GM12872 (cell line): ENCODE results near the gene CCNL2.

Experiments used
- CTCF ChIP-seq: IDR thresholded peaks from 3 replicates; pipeline ENCODE4 v1.5.1; 2011; ENCODE audit warnings: low read depth, mild to moderate bottlenecking, low read length, moderate library complexity; ENCODE audit not compliant: insufficient read depth

CCNL2 gene

GRCh38 chr1:1406821-1407635 lies 7.9 kb upstream of the CCNL2 start, which contains the start of gene MRPL20:
Gene MRPL20 (minus strand): TSS chr1:1407293. CDS start chr1:1407217, 76 bp downstream.
- no peak for TF ChIP-seq CTCF

- TF ChIP-seq CTCF = no peak
Observed at GRCh38 chr1:1406101-1406820, 7.1 kb upstream of the CCNL2 start.

GRCh38 chr1:1403653-1404052 lies 4.5 kb upstream of the CCNL2 start:
- TF ChIP-seq CTCF = no peak

GRCh38 chr1:1402072-1402900 lies 3.2 kb upstream of the CCNL2 start:
- TF ChIP-seq CTCF = peak; percentile 69

GRCh38 chr1:1401457-1402010 lies 2.4 kb upstream of the CCNL2 start:
- no peak for TF ChIP-seq CTCF

- TF ChIP-seq CTCF = no peak
Observed at GRCh38 chr1:1400576-1401456, 1.7 kb upstream of the CCNL2 start.
